H1 (cell line): Measurements from ENCODE around the gene AKR1B1. TPM values are rescaled to one million over a fixed set of nuclear protein-coding genes. Genes with fewer than 3 reads are reported as not detected.

ENCODE experiments used
- CTCF ChIA-PET: fragments of 300-600 bp; sonication (Branson Sonifier 250); formaldehyde crosslinking; loops from one replicate; lab custom pipeline; 2021; ENCODE audit not compliant: partially characterized antibody; lab: Charles Lee
- POLR2A ChIA-PET: fragments of 300-600 bp; sonication (Branson Sonifier 250); formaldehyde crosslinking; loops from one replicate; lab custom pipeline; 2021; ENCODE audit warnings: inconsistent platforms; ENCODE audit not compliant: partially characterized antibody; lab: Charles Lee
- DNase-seq, 2 experiments: peaks; one replicate each; pipeline versions ENCODE4 v3.0.0 to v3.0.0-alpha.2; 2010 to 2022; ENCODE audit warnings: low spot score in 2 of 2, low read depth in 1 of 2, mixed read lengths in 1 of 2
- FAIRE-seq: peaks from 2 replicates; lab custom pipeline; 2011; peaks lifted over from hg19 to GRCh38; lab: Jason Lieb, UNC
- H2AFZ ChIP-seq: 2 replicates; pipeline ENCODE4 v1.8.1; 2012; ENCODE audit warnings: low read length, inconsistent platforms
- H2AK5ac ChIP-seq: 2 replicates; pipeline ENCODE4 v1.6.1; 2013; ENCODE audit warnings: low read depth, low read length
- H2BK120ac ChIP-seq: replicated peaks from 2 replicates; pipeline ENCODE3; 2013; ENCODE audit warnings: low read depth, low read length, inconsistent platforms
- H2BK12ac ChIP-seq: 2 replicates; pipeline ENCODE4 v1.6.1; 2013; ENCODE audit warnings: low read depth, low read length
- H2BK15ac ChIP-seq: 2 replicates; pipeline ENCODE4 v1.6.1; 2013; ENCODE audit warnings: low read length
- H2BK20ac ChIP-seq: 2 replicates; pipeline ENCODE4 v1.6.1; 2013; ENCODE audit warnings: low read length
- H2BK5ac ChIP-seq: 2 replicates; pipeline ENCODE4 v1.6.1; 2013; ENCODE audit warnings: low read depth, low read length
- H3K14ac ChIP-seq: 2 replicates; pipeline ENCODE4 v1.6.1; 2013; ENCODE audit warnings: inconsistent platforms; ENCODE audit not compliant: insufficient read length
- H3K18ac ChIP-seq: 2 replicates; pipeline ENCODE4 v1.6.1; 2013; ENCODE audit warnings: low read length; ENCODE audit errors: extremely low read depth
- H3K23ac ChIP-seq: 2 replicates; pipeline ENCODE4 v1.6.1; 2013; ENCODE audit warnings: inconsistent platforms; ENCODE audit not compliant: insufficient read length
- H3K23me2 ChIP-seq: 2 replicates; pipeline ENCODE4 v1.6.1; 2013; ENCODE audit warnings: low read depth, low read length
- H3K27ac ChIP-seq: 2 replicates; pipeline ENCODE4 v1.6.1; 2011; ENCODE audit warnings: low read depth, low read length, inconsistent platforms
- H3K27me3 ChIP-seq, 4 experiments: replicated peaks in 1 of 4; 1 replicate in 1 of 4; 2 replicates in 3 of 4; pipeline versions ENCODE4 v1.6.1 to v1.8.1; 2011 to 2013; ENCODE audit warnings: low read length in 3 of 4, mild to moderate bottlenecking in 3 of 4, inconsistent platforms in 2 of 4, mixed read lengths in 2 of 4, moderate library complexity in 1 of 4; ENCODE audit not compliant: control insufficient read depth in 3 of 4, insufficient read depth in 3 of 4; ENCODE audit errors: extremely low read depth in 1 of 4
- H3K36me3 ChIP-seq, 4 experiments: 2 replicates each; pipeline versions ENCODE4 v1.6.1 to v1.8.1; 2011 to 2013; ENCODE audit warnings: mild to moderate bottlenecking in 4 of 4, low read length in 3 of 4, moderate library complexity in 2 of 4, control low read depth in 1 of 4, inconsistent platforms in 1 of 4; ENCODE audit not compliant: insufficient read depth in 4 of 4, control insufficient read depth in 2 of 4
- H3K4ac ChIP-seq: replicated peaks from 2 replicates; pipeline ENCODE3; 2013; ENCODE audit warnings: low read length, low read depth, mixed read lengths, inconsistent platforms; ENCODE audit not compliant: insufficient read length
- H3K4me1 ChIP-seq, 4 experiments: replicated peaks in 1 of 4; 1 replicate in 1 of 4; 2 replicates in 3 of 4; pipeline versions ENCODE4 v1.6.1 to v1.8.1; 2011 to 2013; ENCODE audit warnings: low read length in 3 of 4, inconsistent platforms in 2 of 4, mixed read lengths in 1 of 4; ENCODE audit not compliant: insufficient read depth in 4 of 4, control insufficient read depth in 3 of 4
- H3K4me2 ChIP-seq, 2 experiments: 2 replicates each; pipeline versions ENCODE4 v1.6.1 to v1.8.1; 2011 to 2013; ENCODE audit warnings: low read depth in 2 of 2, low read length in 2 of 2, control low read depth in 1 of 2, inconsistent platforms in 1 of 2, mild to moderate bottlenecking in 1 of 2; ENCODE audit not compliant: insufficient read depth in 1 of 2
- H3K4me3 ChIP-seq, 4 experiments: fragments of 200-600, 300-600 bp in 1 of 4; sonication (generic), shearing (Covaris generic), sonication (Bioruptor Twin) in 1 of 4; 2 replicates each; pipeline versions ENCODE4 v1.5.1 to v1.8.1; 2011 to 2016; ENCODE audit warnings: low read length in 4 of 4, low read depth in 3 of 4, control low read depth in 2 of 4, inconsistent platforms in 2 of 4, mild to moderate bottlenecking in 2 of 4, mixed read lengths in 1 of 4, moderate library complexity in 1 of 4; ENCODE audit not compliant: insufficient read depth in 2 of 4; ENCODE audit errors: extremely low read depth in 1 of 4
- H3K56ac ChIP-seq: replicated peaks from 2 replicates; pipeline ENCODE3; 2013; ENCODE audit warnings: low read depth, mild to moderate bottlenecking, mixed read lengths, low read length, inconsistent platforms; ENCODE audit not compliant: insufficient read length
- H3K79me1 ChIP-seq: 2 replicates; pipeline ENCODE4 v1.6.1; 2013; ENCODE audit warnings: low read depth, low read length, control low read depth
- H3K79me2 ChIP-seq, 2 experiments: 2 replicates each; pipeline versions ENCODE4 v1.6.1 to v1.8.1; 2012 to 2013; ENCODE audit warnings: low read length in 2 of 2, mild to moderate bottlenecking in 2 of 2, inconsistent platforms in 1 of 2; ENCODE audit not compliant: insufficient read depth in 2 of 2, control insufficient read depth in 1 of 2
- H3K9ac ChIP-seq, 4 experiments: replicated peaks in 1 of 4; 1 replicate in 1 of 4; 2 replicates in 3 of 4; pipeline versions ENCODE4 v1.6.1 to v1.8.1; 2011 to 2013; ENCODE audit warnings: low read depth in 3 of 4, low read length in 3 of 4, control low read depth in 2 of 4, mild to moderate bottlenecking in 2 of 4, moderate library complexity in 2 of 4, inconsistent platforms in 1 of 4; ENCODE audit errors: extremely low read depth in 1 of 4
- H3K9me3 ChIP-seq, 2 experiments: 2 replicates each; pipeline versions ENCODE4 v1.6.1 to v1.8.1; 2012 to 2013; ENCODE audit warnings: mild to moderate bottlenecking in 2 of 2, moderate library complexity in 2 of 2, control low read depth in 1 of 2, inconsistent platforms in 1 of 2, low read depth in 1 of 2, low read length in 1 of 2, mixed read lengths in 1 of 2; ENCODE audit not compliant: insufficient read depth in 2 of 2
- H4K20me1 ChIP-seq, 2 experiments: replicated peaks in 1 of 2; 2 replicates each; pipeline versions ENCODE3 to v1.8.1; 2011 to 2013; ENCODE audit warnings: inconsistent platforms in 2 of 2, low read length in 2 of 2, mild to moderate bottlenecking in 1 of 2; ENCODE audit not compliant: insufficient read depth in 2 of 2, control insufficient read depth in 1 of 2
- H4K5ac ChIP-seq: 2 replicates; pipeline ENCODE4 v1.6.1; 2013; ENCODE audit warnings: low read length, low read depth, mixed read lengths, inconsistent platforms; ENCODE audit not compliant: insufficient read length
- H4K8ac ChIP-seq: 2 replicates; pipeline ENCODE4 v1.8.0; 2013; ENCODE audit warnings: mild to moderate bottlenecking, moderate library complexity, low read length, inconsistent platforms; ENCODE audit not compliant: insufficient read depth; ENCODE audit errors: extremely low read depth
- H4K91ac ChIP-seq: replicated peaks from 2 replicates; pipeline ENCODE3; 2013; ENCODE audit warnings: low read length, mixed read lengths, inconsistent platforms; ENCODE audit not compliant: insufficient read length
- ASH2L ChIP-seq: fragments of 200-600, 300-600 bp; sonication (generic); IDR thresholded peaks from one replicate; pipeline ENCODE4 v1.7.1; 2017; ENCODE audit warnings: low read length
- CTBP2 ChIP-seq: IDR thresholded peaks from 2 replicates; pipeline ENCODE4 v1.7.0; 2011; ENCODE audit warnings: borderline replicate concordance, mild to moderate bottlenecking, moderate library complexity, mixed read lengths, low read length; ENCODE audit not compliant: insufficient read depth, insufficient read length
- KDM5A ChIP-seq: fragments of 200-600 bp; IDR thresholded peaks from 2 replicates; pipeline ENCODE4 v1.7.1; 2012; ENCODE audit warnings: mild to moderate bottlenecking, low read length, inconsistent platforms, mixed read lengths
- RAD21 ChIP-seq, 2 experiments: IDR thresholded peaks in 1 of 2; conservative IDR thresholded peaks in 1 of 2; 2 replicates each; pipeline ENCODE4 v1.6.1; 2011; ENCODE audit warnings: low read depth in 2 of 2, low read length in 2 of 2, improper control_type of control experiment in 1 of 2, inconsistent platforms in 1 of 2, mild to moderate bottlenecking in 1 of 2, moderate library complexity in 1 of 2
- RFX5 ChIP-seq: IDR thresholded peaks from 2 replicates; pipeline ENCODE4 v1.6.1; 2011; ENCODE audit warnings: low read depth, low read length, improper control_type of control experiment, borderline replicate concordance
- SP2 ChIP-seq: IDR thresholded peaks from 2 replicates; pipeline ENCODE4 v1.6.1; 2012; ENCODE audit warnings: mild to moderate bottlenecking, low read length, inconsistent platforms
- TAF1 ChIP-seq: IDR thresholded peaks from 2 replicates; pipeline ENCODE4 v1.6.1; 2011; ENCODE audit warnings: mild to moderate bottlenecking, low read depth, low read length
- TAF7 ChIP-seq: optimal IDR thresholded peaks from 2 replicates; pipeline ENCODE3; 2011; ENCODE audit warnings: low read depth, mild to moderate bottlenecking, inconsistent platforms, low read length, moderate library complexity, borderline replicate concordance
- TBP ChIP-seq: IDR thresholded peaks from 2 replicates; pipeline ENCODE4 v1.6.1; 2011; ENCODE audit warnings: low read depth, low read length, improper control_type of control experiment
- WGBS, 2 experiments: shearing (Covaris generic) in 1 of 2; methylation state at CpG; one replicate each; pipeline versions ENCODE4 v1.1.6 to v1.1.7; 2013 to 2015; ENCODE audit warnings: low lambda C conversion rate in 2 of 2, mixed read lengths in 2 of 2, inconsistent platforms in 1 of 2, low coverage in 1 of 2, missing lambda C conversion rate in 1 of 2; ENCODE audit not compliant: insufficient replicate concordance in 2 of 2, insufficient coverage in 1 of 2, insufficient read length in 1 of 2; ENCODE audit errors: extremely low coverage in 1 of 2, missing lambda C conversion rate in 1 of 2; 5-methylcytosine and 5-hydroxymethylcytosine counted together
- polyA plus RNA-seq, 7 experiments: library from polyadenylated mRNA; depleted of rRNA in 3 of 7; stranded (reverse) in 5 of 7; unstranded in 2 of 7; fragments of >200 nt in 5 of 7; fragments of 200-250 nt in 2 of 7; gene quantifications; 1 replicate in 5 of 7; 2 replicates in 1 of 7; 4 replicates in 1 of 7; pipeline versions ENCODE4 v1.2.1 to v1.2.3, GENCODE V29; 2011 to 2013; ENCODE audit warnings: missing spikeins in 2 of 7, mixed read lengths in 2 of 7
- total RNA-seq: library from RNA; stranded (reverse); fragmentation: NEBNext Ultra II Directional; extraction: Animal tissue kit (Norgen Biotek cat#: 25700); gene quantifications from 2 replicates; pipeline ENCODE4 v1.2.1, GENCODE V29; 2021
- TF ChIP-seq, protein P1 (sequence below), 3 experiments: IDR thresholded peaks; 1 replicate in 2 of 3; 2 replicates in 1 of 3; pipeline versions ENCODE4 v1.5.1 to v1.6.1; 2011; ENCODE audit warnings: low read length in 3 of 3, mild to moderate bottlenecking in 3 of 3, inconsistent platforms in 2 of 3, low read depth in 1 of 3, moderate library complexity in 1 of 3; ENCODE audit not compliant: insufficient read depth in 1 of 3; ENCODE audit errors: control extremely low read depth in 1 of 3

Gene AKR1B1
- total and polyA plus RNA-seq, 2 of the 8 experiments (the other 6 are each of a cell fraction or from before 2014, with no cell fraction given) = 195 to 273 TPM

- Histone ChIP-seq H3K4me3 (no peak overlapping the region), H2BK20ac (no peak overlapping the region), H4K5ac (no peak overlapping the region), H4K91ac (no peak overlapping the region), H3K79me1 (no peaks in the 10 kb centered on the region), H3K14ac (no peak overlapping the region), H2AFZ (no peak overlapping the region), H3K23ac (no peak overlapping the region), H3K4me2 (no peak overlapping the region), H3K18ac (no peak overlapping the region), H3K4me1 (no peaks in the 10 kb centered on the region), H3K23me2 (no peaks in the 10 kb centered on the region), H4K8ac (no peak overlapping the region), H3K36me3 (no peaks in the 10 kb centered on the region), H2AK5ac (no peak overlapping the region), H3K56ac (no peak overlapping the region), H2BK12ac (no peak overlapping the region), H3K4ac (no peak overlapping the region), H2BK5ac (no peak overlapping the region), H3K79me2 (no peaks in the 10 kb centered on the region), H3K27me3 (no peaks in the 10 kb centered on the region), H3K9ac (no peak overlapping the region), H4K20me1 (no peaks in the 10 kb centered on the region), H3K27ac (no peak overlapping the region), H2BK15ac (0 out of 2 replicates have a peak overlapping the region, but pooled peaks have one; percentile 53), H3K9me3 (no peaks in the 10 kb centered on the region), H2BK120ac (no peak overlapping the region)
- peak in 1 of 2 experiments; percentile 65 for DNase-seq
- no peak for FAIRE-seq
- ChIA-PET CTCF (interaction anchor here (0.6 to 3.6 kb wide), 33 partner anchors 9 to 1122 kb away, joined by 3 to 20 read pairs (median 4); no protein-coding TSS in a partner anchor), POLR2A (interaction anchor here (0.9 kb wide), 1 partner anchor 131 kb away, joined by 3 read pairs; no protein-coding TSS in a partner anchor)
- WGBS, 2 experiments = 71% methylated on average over 8 of the region's 8 CpGs; no CpG with 5 or more reads in 1 of the 2 experiments
- TF ChIP-seq, protein P1, sequence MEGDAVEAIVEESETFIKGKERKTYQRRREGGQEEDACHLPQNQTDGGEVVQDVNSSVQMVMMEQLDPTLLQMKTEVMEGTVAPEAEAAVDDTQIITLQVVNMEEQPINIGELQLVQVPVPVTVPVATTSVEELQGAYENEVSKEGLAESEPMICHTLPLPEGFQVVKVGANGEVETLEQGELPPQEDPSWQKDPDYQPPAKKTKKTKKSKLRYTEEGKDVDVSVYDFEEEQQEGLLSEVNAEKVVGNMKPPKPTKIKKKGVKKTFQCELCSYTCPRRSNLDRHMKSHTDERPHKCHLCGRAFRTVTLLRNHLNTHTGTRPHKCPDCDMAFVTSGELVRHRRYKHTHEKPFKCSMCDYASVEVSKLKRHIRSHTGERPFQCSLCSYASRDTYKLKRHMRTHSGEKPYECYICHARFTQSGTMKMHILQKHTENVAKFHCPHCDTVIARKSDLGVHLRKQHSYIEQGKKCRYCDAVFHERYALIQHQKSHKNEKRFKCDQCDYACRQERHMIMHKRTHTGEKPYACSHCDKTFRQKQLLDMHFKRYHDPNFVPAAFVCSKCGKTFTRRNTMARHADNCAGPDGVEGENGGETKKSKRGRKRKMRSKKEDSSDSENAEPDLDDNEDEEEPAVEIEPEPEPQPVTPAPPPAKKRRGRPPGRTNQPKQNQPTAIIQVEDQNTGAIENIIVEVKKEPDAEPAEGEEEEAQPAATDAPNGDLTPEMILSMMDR (IDR thresholded peaks at IDR 0.05; ENCODE audit: control extremely low read depth in 1 of 3, insufficient read depth in 1 of 3, low read depth in 1 of 3, low read length in 3 of 3) = peak in 2 of 3 experiments; percentile 73 to 80; a peak in 3 of 4 replicates
- TF ChIP-seq RAD21 (IDR thresholded peaks at IDR 0.05 in 1 of 2, conservative IDR thresholded peaks at IDR 0.05 in 1 of 2; ENCODE audit: low read depth in 2 of 2, low read length in 2 of 2) (peak; percentile 87 to 96), SP2 (no peak), RFX5 (no peak), TAF7 (no peak), TBP (no peak), ASH2L (no peak), KDM5A (no peak), TAF1 (no peak), CTBP2 (no peak)
Observed at GRCh38 chr7:134420424-134421125, 38.3 kb downstream of the AKR1B1 start.
